Endodermal cell (in vitro differentiated cells): ENCODE results near the gene HORMAD1. TPM values are rescaled to one million over a fixed set of nuclear protein-coding genes. Genes with fewer than 3 reads are reported as not detected.
"Not testable (repeated sequence)": the region's sequence is repeated elsewhere in the genome, so short reads cannot be mapped to it uniquely, and the experiment has no call there.

Experiments
- DNase-seq: peaks from one replicate; pipeline ENCODE4 v3.0.0-alpha.2; 2017
- H3K27ac ChIP-seq: 2 replicates; pipeline ENCODE4 v1.5.1; 2013; ENCODE audit warnings: mild to moderate bottlenecking, low read depth, low read length, moderate library complexity
- H3K27me3 ChIP-seq: 2 replicates; pipeline ENCODE4 v1.6.1; 2013; ENCODE audit warnings: mild to moderate bottlenecking, low read length, moderate library complexity; ENCODE audit not compliant: insufficient read depth, control insufficient read depth, poor library complexity, severe bottlenecking
- H3K36me3 ChIP-seq: 2 replicates; pipeline ENCODE4 v1.7.0; 2013; ENCODE audit warnings: mild to moderate bottlenecking, low read length, moderate library complexity; ENCODE audit not compliant: control insufficient read depth, insufficient read depth
- H3K4me1 ChIP-seq: one replicate; pipeline ENCODE4 v1.7.0; 2013; ENCODE audit warnings: low read length; ENCODE audit not compliant: control insufficient read depth, insufficient read depth
- H3K4me3 ChIP-seq: 2 replicates; pipeline ENCODE4 v1.5.1; 2013; ENCODE audit warnings: mild to moderate bottlenecking, low read length, moderate library complexity
- H3K9ac ChIP-seq: 2 replicates; pipeline ENCODE4 v1.6.1; 2013; ENCODE audit warnings: mild to moderate bottlenecking, low read length, moderate library complexity; ENCODE audit not compliant: poor library complexity, severe bottlenecking; ENCODE audit errors: extremely low read depth
- H3K9me3 ChIP-seq: 2 replicates; pipeline ENCODE4 v1.6.1; 2013; ENCODE audit warnings: mild to moderate bottlenecking, low read length, moderate library complexity; ENCODE audit not compliant: control insufficient read depth
- H3K27ac Mint-ChIP-seq: 2 replicates; pipeline ENCODE4 v1.8.0; 2020; ENCODE audit warnings: mixed read lengths
- H3K27me3 Mint-ChIP-seq: 2 replicates; pipeline ENCODE4 v1.8.0; 2021; ENCODE audit warnings: mild to moderate bottlenecking, mixed read lengths; ENCODE audit not compliant: insufficient read depth
- H3K36me3 Mint-ChIP-seq: 2 replicates; pipeline ENCODE4 v1.8.0; 2020; ENCODE audit warnings: low read depth, mixed read lengths
- H3K4me1 Mint-ChIP-seq: 2 replicates; pipeline ENCODE4 v1.8.0; 2020; ENCODE audit warnings: mixed read lengths
- H3K4me3 Mint-ChIP-seq: 2 replicates; pipeline ENCODE4 v1.8.0; 2020; ENCODE audit warnings: mild to moderate bottlenecking, moderate library complexity, mixed read lengths
- H3K9me3 Mint-ChIP-seq: 2 replicates; pipeline ENCODE4 v1.8.0; 2020; ENCODE audit warnings: mild to moderate bottlenecking, mixed read lengths
- WGBS, 2 experiments: methylation state at CpG; one replicate each; pipeline versions ENCODE4 v1.1.5 to v1.1.7; 2013; ENCODE audit warnings: missing lambda C conversion rate in 2 of 2, mixed read lengths in 1 of 2; ENCODE audit not compliant: insufficient coverage in 1 of 2, insufficient read length in 1 of 2; 5-methylcytosine and 5-hydroxymethylcytosine counted together
- total RNA-seq, 2 donors: library from RNA; stranded (reverse); fragmentation: NEBNext Ultra II Directional in 1 of 2; extraction: Animal tissue kit (Norgen Biotek cat#: 25700) in 1 of 2; gene quantifications; 2 replicates in 1 of 2; 3 replicates in 1 of 2; pipeline ENCODE4 v1.2.1, GENCODE V29; 2021
- TF ChIP-seq, protein P1 (sequence below): fragments of 200-600 bp; sonication (generic); conservative IDR thresholded peaks from 2 replicates; pipeline ENCODE4 v1.5.0; 2021; ENCODE audit warnings: antibody characterized with exemption, mild to moderate bottlenecking

HORMAD1 gene
- total RNA-seq, 2 donors from 2014 or later: not detected

DNA sequence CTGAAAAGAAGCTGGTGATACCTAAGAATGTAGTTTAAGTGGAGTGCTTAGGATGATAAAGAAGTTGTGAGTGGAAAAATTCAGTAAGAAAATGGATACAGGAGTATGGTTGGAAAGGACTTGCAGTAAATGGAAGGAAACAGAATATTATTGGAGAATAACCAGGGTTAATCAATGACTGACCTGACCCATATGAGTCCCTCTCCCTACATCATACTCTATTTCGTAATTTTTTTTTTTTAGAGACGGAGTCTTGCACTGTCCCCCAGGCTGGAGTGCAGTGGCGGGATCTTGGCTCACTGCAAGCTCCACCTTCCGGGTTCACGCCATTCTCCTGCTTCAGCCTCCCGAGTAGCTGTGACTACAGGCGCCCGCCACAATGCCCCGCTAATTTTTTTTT lies 57.9 kb downstream of the HORMAD1 start:
- H3K36me3 Mint-ChIP-seq: peaks cover 77% of the 10 kb centered on the region
- H3K27ac ChIP-seq: no peak overlapping the region
- TF ChIP-seq, protein P1, sequence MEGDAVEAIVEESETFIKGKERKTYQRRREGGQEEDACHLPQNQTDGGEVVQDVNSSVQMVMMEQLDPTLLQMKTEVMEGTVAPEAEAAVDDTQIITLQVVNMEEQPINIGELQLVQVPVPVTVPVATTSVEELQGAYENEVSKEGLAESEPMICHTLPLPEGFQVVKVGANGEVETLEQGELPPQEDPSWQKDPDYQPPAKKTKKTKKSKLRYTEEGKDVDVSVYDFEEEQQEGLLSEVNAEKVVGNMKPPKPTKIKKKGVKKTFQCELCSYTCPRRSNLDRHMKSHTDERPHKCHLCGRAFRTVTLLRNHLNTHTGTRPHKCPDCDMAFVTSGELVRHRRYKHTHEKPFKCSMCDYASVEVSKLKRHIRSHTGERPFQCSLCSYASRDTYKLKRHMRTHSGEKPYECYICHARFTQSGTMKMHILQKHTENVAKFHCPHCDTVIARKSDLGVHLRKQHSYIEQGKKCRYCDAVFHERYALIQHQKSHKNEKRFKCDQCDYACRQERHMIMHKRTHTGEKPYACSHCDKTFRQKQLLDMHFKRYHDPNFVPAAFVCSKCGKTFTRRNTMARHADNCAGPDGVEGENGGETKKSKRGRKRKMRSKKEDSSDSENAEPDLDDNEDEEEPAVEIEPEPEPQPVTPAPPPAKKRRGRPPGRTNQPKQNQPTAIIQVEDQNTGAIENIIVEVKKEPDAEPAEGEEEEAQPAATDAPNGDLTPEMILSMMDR: no peak
- H3K4me3 ChIP-seq: no peak overlapping the region
- H3K36me3 ChIP-seq: peaks cover 69% of the 10 kb centered on the region
- 85 to 96% methylated on average over 3 to 9 of the region's 9 CpGs for WGBS, 2 experiments
- H3K9ac ChIP-seq: no peak overlapping the region
- peaks cover 33% of the 10 kb centered on the region for H3K9me3 ChIP-seq
- H3K27me3 Mint-ChIP-seq: no peaks in the 10 kb centered on the region
- no peak overlapping the region for H3K4me3 Mint-ChIP-seq
- no peaks in the 10 kb centered on the region for H3K27me3 ChIP-seq
- no peaks in the 10 kb centered on the region for H3K4me1 ChIP-seq
- no peak overlapping the region for H3K27ac Mint-ChIP-seq
- DNase-seq: no peak
- peaks cover 23% of the 10 kb centered on the region for H3K9me3 Mint-ChIP-seq
- H3K4me1 Mint-ChIP-seq: no peaks in the 10 kb centered on the region

DNA sequence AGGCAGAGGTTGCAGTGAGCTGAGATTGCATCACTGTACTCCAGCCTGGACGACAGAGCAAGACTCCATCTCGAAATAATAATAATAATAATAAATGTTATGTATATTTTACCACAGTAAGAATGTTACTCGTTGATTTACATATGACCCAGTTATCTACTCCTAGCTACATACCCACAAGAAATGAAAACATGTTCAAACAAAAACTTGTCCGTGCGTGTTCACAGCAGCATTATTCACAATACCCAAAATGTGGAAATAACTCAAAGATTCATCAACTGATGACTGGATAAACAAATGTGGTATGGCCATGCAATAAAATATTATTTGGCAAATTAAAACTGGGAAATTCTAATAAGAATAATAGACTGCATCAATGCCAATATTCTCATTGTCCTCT lies 59.5 kb downstream of the HORMAD1 start:
- Mint-ChIP-seq H3K4me3 (no peak overlapping the region), H3K27me3 (no peaks in the 10 kb centered on the region), H3K36me3 (peaks cover 80% of the 10 kb centered on the region), H3K27ac (no peak overlapping the region), H3K9me3 (peaks cover 23% of the 10 kb centered on the region), H3K4me1 (peaks cover 9% of the 10 kb centered on the region)
- Histone ChIP-seq H3K27me3 (no peaks in the 10 kb centered on the region), H3K9ac (no peak overlapping the region), H3K9me3 (peaks cover 33% of the 10 kb centered on the region), H3K36me3 (peaks cover 74% of the 10 kb centered on the region), H3K4me1 (no peaks in the 10 kb centered on the region), H3K27ac (no peak overlapping the region), H3K4me3 (no peak overlapping the region)
- WGBS, 2 experiments: 97 to 100% methylated on average over 1 to 3 of the region's 5 CpGs
- no peak for DNase-seq
- TF ChIP-seq, protein P1: no peak

DNA sequence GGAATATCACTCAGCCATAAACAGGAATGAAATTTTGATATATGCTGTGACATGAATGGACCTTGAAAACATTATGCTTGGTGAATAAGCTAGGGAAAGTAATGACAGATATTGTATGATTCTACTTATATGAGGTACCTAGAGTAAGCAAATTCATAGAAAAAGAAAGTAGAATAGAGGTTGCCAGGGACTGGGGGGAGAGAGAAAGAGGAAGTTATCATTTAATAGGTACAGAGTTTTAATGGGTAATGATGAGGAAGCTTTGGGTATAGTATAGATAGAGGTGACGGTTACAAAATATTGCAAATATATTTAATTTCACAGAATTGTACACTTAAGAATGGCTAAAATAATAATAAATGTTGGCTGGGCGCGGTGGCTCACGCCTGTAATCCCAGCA lies 60.1 kb downstream of the HORMAD1 start:
- H3K9ac ChIP-seq: no peak overlapping the region
- Mint-ChIP-seq H3K4me1 (peaks cover 15% of the 10 kb centered on the region), H3K27ac (no peak overlapping the region), H3K36me3 (peaks cover 78% of the 10 kb centered on the region), H3K4me3 (no peak overlapping the region), H3K27me3 (no peaks in the 10 kb centered on the region), H3K9me3 (peaks cover 23% of the 10 kb centered on the region)
- 82 to 93% methylated on average over 3 of the region's 4 CpGs for WGBS, 2 experiments
- H3K27me3 ChIP-seq: no peaks in the 10 kb centered on the region
- TF ChIP-seq, protein P1: no peak
- H3K36me3 ChIP-seq: peaks cover 68% of the 10 kb centered on the region
- peaks cover 33% of the 10 kb centered on the region for H3K9me3 ChIP-seq
- no peaks in the 10 kb centered on the region for H3K4me1 ChIP-seq
- peak overlapping the region; percentile 36 for H3K4me3 ChIP-seq
- H3K27ac ChIP-seq: no peak overlapping the region
- DNase-seq: no peak

DNA sequence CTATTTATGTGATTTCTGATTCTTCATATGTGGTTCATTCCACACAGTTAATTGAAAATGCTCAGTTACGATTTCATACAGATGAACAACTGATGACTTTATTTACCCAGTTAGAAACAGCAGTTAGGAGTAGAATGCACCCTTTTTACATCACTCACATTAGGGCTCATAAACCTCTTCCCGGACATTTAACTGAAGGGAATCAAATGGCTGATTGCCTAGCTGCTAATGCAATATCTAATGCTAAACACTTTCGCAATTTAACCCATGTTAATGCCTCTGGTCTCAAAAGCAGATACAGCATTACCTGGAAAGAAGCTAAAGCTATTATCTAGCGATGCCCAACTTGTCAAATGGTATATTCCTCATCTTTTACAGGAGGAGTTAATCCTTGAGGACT lies 63.6 kb downstream of the HORMAD1 start:
- peaks cover 23% of the 10 kb centered on the region for H3K9me3 Mint-ChIP-seq
- H3K27me3 Mint-ChIP-seq, H3K4me3 Mint-ChIP-seq, H3K27ac Mint-ChIP-seq, H3K27ac ChIP-seq, H3K27me3 ChIP-seq, DNase-seq, H3K9ac ChIP-seq, H3K4me1 ChIP-seq, H3K4me3 ChIP-seq: not testable (repeated sequence)
- 94 to 100% methylated on average over 3 to 4 of the region's 4 CpGs for WGBS, 2 experiments
- H3K36me3 Mint-ChIP-seq: peaks cover 77% of the 10 kb centered on the region
- H3K36me3 ChIP-seq: peaks cover 63% of the 10 kb centered on the region
- H3K4me1 Mint-ChIP-seq: peaks cover 24% of the 10 kb centered on the region
- H3K9me3 ChIP-seq: peaks cover 33% of the 10 kb centered on the region

DNA sequence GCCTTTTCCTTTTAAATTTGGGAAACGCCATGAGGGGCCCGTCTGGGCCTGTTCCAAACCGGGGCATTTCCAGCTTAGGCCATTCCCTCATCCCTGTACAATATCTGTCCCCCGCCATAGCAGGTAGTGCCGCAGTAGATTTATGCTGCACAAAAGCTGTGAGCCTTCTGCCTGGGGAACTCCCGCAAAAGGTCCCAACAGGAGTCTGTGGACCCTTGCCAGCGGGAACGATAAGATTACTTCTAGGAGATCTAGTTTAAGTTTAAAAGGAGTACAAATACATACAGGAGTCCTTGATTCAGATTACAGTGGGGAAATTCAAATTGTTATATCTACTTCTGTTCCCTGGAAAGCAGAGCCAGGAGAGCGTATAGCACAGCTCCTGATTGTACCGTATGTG lies 66.1 kb downstream of the HORMAD1 start:
- Mint-ChIP-seq H3K4me1 (peaks cover 33% of the 10 kb centered on the region), H3K36me3 (peaks cover 70% of the 10 kb centered on the region), H3K27ac (peak overlapping the region; percentile 3)
- not testable (repeated sequence) for H3K9ac ChIP-seq, H3K27me3 Mint-ChIP-seq, H3K27ac ChIP-seq, DNase-seq, H3K9me3 Mint-ChIP-seq, H3K4me1 ChIP-seq, H3K4me3 ChIP-seq, H3K4me3 Mint-ChIP-seq, H3K27me3 ChIP-seq
- Histone ChIP-seq H3K36me3 (peaks cover 46% of the 10 kb centered on the region), H3K9me3 (peaks cover 13% of the 10 kb centered on the region)
- WGBS, 2 experiments: 95 to 98% methylated on average over 5 to 10 of the region's 10 CpGs
